NCI-H345 (cell line): Measurements from ENCODE around the gene SGF29.
"Not testable (repeated sequence)": the region's sequence is repeated elsewhere in the genome, so short reads cannot be mapped to it uniquely, and the experiment has no call there.

Source experiments
- DNase-seq: peaks from one replicate; lab custom pipeline; 2025; lab: John Stamatoyannopoulos, UW

Gene SGF29

GRCh38 chr16:28553776-28554633 is at the start of gene SGF29:
SGF29 (plus strand) TSS chr16:28553920; CDS start chr16:28581070, 27,150 bp downstream.
- peak; percentile 91 for DNase-seq

- no peak for DNase-seq
Measured at GRCh38 chr16:28504707-28505404, 48.9 kb upstream of the SGF29 start.

GRCh38 chr16:28505489-28506137 is 48.1 kb upstream of the SGF29 start:
- DNase-seq, result no peak

- DNase-seq, result no peak
Measured at GRCh38 chr16:28511031-28511430, 42.7 kb upstream of the SGF29 start.

- DNase-seq, result no peak
Measured at GRCh38 chr16:28511801-28512789, 41.6 kb upstream of the SGF29 start.

- DNase-seq, result no peak
Measured at GRCh38 chr16:28513484-28514181, 40.1 kb upstream of the SGF29 start.

GRCh38 chr16:28514246-28514645 is 39.5 kb upstream of the SGF29 start:
- DNase-seq, result no peak

- DNase-seq, result no peak
Measured at GRCh38 chr16:28520672-28521071, 33.0 kb upstream of the SGF29 start.

- no peak for DNase-seq
Measured at GRCh38 chr16:28521436-28521835, 32.3 kb upstream of the SGF29 start.

GRCh38 chr16:28522792-28523191 is 30.9 kb upstream of the SGF29 start:
- no peak for DNase-seq

GRCh38 chr16:28524681-28525171 is 29.0 kb upstream of the SGF29 start:
- no peak for DNase-seq

- DNase-seq, result no peak
Measured at GRCh38 chr16:28526201-28527099, 27.3 kb upstream of the SGF29 start.

- DNase-seq, result not testable (repeated sequence)
Measured at GRCh38 chr16:28527100-28527785, 26.5 kb upstream of the SGF29 start.

GRCh38 chr16:28527985-28528384 is 25.7 kb upstream of the SGF29 start:
- no peak for DNase-seq

GRCh38 chr16:28528463-28528867 is 25.3 kb upstream of the SGF29 start:
- no peak for DNase-seq

- no peak for DNase-seq
Measured at GRCh38 chr16:28529124-28529523, 24.6 kb upstream of the SGF29 start.

- DNase-seq, result no peak
Measured at GRCh38 chr16:28531777-28532744, 21.7 kb upstream of the SGF29 start.
